Chondrocyte (in vitro differentiated cells): Measurements from ENCODE around the gene CNST. TPM values are rescaled to one million over a fixed set of nuclear protein-coding genes. Genes with fewer than 3 reads are reported as not detected.

ENCODE experiments used
- DNase-seq: peaks from one replicate; pipeline ENCODE4 v3.0.0; 2021; ENCODE audit warnings: mixed read lengths, low spot score
- H3K27ac Mint-ChIP-seq: one replicate; pipeline ENCODE4 v1.8.0; 2021; ENCODE audit warnings: mild to moderate bottlenecking, moderate library complexity, mixed read lengths; ENCODE audit not compliant: unreplicated experiment
- H3K27me3 Mint-ChIP-seq: 2 replicates; pipeline ENCODE4 v1.8.0; 2021; ENCODE audit warnings: low read depth, mixed read lengths
- H3K36me3 Mint-ChIP-seq: 2 replicates; pipeline ENCODE4 v1.8.0; 2021; ENCODE audit warnings: low read depth, mixed read lengths
- H3K4me1 Mint-ChIP-seq: 2 replicates; pipeline ENCODE4 v1.8.0; 2021; ENCODE audit warnings: low read depth, mild to moderate bottlenecking, mixed read lengths
- H3K4me3 Mint-ChIP-seq: one replicate; pipeline ENCODE4 v1.8.0; 2021; ENCODE audit warnings: mild to moderate bottlenecking, moderate library complexity, mixed read lengths; ENCODE audit not compliant: unreplicated experiment
- H3K9me3 Mint-ChIP-seq: 2 replicates; pipeline ENCODE4 v1.8.0; 2021; ENCODE audit warnings: low read depth, mixed read lengths
- total RNA-seq: library from RNA; stranded (reverse); gene quantifications from 3 replicates; pipeline ENCODE4 v1.2.1, GENCODE V29; 2021
- TF ChIP-seq, protein P1 (sequence below): fragments of 200-600 bp; sonication (generic); IDR thresholded peaks from 2 replicates; pipeline ENCODE4 v1.5.0; 2021; ENCODE audit warnings: antibody characterized with exemption, mild to moderate bottlenecking, moderate library complexity

CNST gene
- total RNA-seq, 1 donor from 2014 or later: 22.3 TPM

DNA sequence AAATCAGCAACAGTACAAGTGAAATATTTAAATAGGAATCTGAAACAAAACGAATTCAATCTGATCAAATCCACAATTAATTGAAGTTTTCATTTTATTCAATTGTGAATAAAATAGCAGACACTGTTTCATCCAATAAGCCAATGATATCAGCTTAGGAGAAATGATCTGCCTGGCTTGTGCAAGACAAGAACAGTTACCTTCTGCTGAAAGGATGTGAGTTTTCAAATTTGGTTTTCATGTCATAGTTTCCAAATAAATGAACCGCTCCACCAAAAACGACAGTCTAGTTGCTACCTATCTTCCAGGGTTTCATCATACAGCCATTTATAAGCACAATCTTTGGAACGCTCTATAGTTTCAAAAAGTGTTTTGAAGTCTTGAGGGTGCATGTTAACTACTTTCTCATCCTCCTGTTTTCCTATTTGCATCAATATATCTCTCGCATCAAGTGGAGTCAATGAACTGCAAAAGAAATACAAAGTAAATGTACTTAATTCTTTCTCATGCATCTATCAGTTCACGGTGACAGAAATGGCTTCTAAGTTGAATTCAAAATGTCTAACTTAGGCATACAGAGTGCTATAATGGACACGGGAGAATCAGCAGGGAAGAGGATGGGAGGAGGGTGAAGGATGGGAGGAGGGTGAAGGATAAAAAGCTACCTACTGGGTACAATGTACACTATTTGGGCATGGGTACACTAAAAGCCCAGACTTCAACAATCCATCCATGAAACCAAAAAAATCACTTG, 25.3 kb upstream of the CNST start:
- Mint-ChIP-seq H3K27me3 (no peaks in the 10 kb centered on the region), H3K4me3 (no peak overlapping the region), H3K36me3 (peaks cover 20% of the 10 kb centered on the region), H3K4me1 (no peaks in the 10 kb centered on the region), H3K9me3 (no peaks in the 10 kb centered on the region), H3K27ac (no peak overlapping the region)
- no peak for DNase-seq
- TF ChIP-seq, protein P1, sequence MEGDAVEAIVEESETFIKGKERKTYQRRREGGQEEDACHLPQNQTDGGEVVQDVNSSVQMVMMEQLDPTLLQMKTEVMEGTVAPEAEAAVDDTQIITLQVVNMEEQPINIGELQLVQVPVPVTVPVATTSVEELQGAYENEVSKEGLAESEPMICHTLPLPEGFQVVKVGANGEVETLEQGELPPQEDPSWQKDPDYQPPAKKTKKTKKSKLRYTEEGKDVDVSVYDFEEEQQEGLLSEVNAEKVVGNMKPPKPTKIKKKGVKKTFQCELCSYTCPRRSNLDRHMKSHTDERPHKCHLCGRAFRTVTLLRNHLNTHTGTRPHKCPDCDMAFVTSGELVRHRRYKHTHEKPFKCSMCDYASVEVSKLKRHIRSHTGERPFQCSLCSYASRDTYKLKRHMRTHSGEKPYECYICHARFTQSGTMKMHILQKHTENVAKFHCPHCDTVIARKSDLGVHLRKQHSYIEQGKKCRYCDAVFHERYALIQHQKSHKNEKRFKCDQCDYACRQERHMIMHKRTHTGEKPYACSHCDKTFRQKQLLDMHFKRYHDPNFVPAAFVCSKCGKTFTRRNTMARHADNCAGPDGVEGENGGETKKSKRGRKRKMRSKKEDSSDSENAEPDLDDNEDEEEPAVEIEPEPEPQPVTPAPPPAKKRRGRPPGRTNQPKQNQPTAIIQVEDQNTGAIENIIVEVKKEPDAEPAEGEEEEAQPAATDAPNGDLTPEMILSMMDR: no peak

DNA sequence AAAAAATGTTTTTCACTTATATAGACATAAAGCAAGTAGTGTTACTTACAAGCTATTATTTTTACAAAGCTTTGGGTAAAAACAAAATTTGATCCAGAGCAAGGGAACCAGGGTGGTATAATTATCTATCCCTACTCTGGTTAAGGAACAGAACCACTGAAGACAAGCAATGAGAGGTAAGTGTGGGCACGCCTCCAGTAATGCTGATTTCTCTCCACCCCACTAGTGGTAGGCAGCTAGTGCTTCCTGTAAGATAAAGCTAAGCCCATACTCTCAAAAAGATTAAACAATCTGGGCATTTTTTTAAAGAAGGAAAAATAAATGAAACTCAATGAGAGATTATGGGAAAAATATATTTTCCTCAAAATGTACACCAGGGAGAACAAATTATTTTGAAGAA, 22.3 kb upstream of the CNST start:
- H3K27me3 Mint-ChIP-seq: no peaks in the 10 kb centered on the region
- TF ChIP-seq, protein P1: no peak
- peaks cover 20% of the 10 kb centered on the region for H3K36me3 Mint-ChIP-seq
- no peaks in the 10 kb centered on the region for H3K9me3 Mint-ChIP-seq
- no peak overlapping the region for H3K27ac Mint-ChIP-seq
- no peak overlapping the region for H3K4me3 Mint-ChIP-seq
- no peak for DNase-seq
- H3K4me1 Mint-ChIP-seq: no peaks in the 10 kb centered on the region

DNA sequence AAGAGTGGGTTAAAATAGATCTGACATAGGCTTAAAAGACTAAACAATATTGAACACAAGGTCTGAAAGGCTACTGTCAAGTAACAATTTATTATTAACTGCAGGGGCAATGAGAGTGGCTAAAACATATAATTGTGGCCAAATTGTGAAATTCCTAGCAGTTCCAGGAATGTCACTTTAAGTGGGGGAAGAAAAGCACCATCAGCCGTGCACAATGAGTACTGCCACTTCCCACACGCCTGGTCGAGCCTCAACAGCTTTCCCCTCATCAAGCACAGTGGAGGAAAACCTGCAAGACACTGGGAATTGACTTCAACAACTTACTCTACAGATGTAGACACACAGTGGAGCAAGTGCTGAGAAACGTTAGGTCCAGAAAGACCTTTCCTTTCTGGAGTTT, 16.6 kb upstream of the CNST start:
- H3K36me3 Mint-ChIP-seq: peaks cover 23% of the 10 kb centered on the region
- TF ChIP-seq, protein P1: no peak
- H3K4me1 Mint-ChIP-seq: no peaks in the 10 kb centered on the region
- H3K27ac Mint-ChIP-seq: no peak overlapping the region
- no peaks in the 10 kb centered on the region for H3K9me3 Mint-ChIP-seq
- no peak overlapping the region for H3K4me3 Mint-ChIP-seq
- no peaks in the 10 kb centered on the region for H3K27me3 Mint-ChIP-seq
- DNase-seq: no peak

DNA sequence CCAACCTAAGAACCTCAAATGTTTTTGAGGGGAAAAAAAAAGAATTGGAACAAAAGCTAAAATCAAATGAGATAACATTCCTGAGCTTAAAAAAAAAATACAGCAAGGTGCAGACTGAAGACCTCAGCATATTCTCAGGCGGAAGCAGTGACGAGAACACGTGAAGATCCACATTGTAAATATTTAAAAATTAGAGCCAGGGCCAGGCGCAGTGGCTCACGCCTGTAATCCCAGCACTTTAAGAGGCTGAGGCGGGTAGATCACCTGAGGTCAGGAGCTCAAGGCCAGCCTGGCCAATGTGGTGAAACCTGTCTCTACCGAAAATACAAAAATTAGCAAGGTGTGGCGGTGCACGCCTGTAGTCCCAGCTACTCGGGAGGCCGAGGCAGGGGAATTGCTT, 15.9 kb upstream of the CNST start:
- Mint-ChIP-seq H3K9me3 (no peaks in the 10 kb centered on the region), H3K4me3 (no peak overlapping the region), H3K4me1 (no peaks in the 10 kb centered on the region), H3K27me3 (no peaks in the 10 kb centered on the region), H3K36me3 (peaks cover 29% of the 10 kb centered on the region), H3K27ac (no peak overlapping the region)
- TF ChIP-seq, protein P1: no peak
- no peak for DNase-seq

DNA sequence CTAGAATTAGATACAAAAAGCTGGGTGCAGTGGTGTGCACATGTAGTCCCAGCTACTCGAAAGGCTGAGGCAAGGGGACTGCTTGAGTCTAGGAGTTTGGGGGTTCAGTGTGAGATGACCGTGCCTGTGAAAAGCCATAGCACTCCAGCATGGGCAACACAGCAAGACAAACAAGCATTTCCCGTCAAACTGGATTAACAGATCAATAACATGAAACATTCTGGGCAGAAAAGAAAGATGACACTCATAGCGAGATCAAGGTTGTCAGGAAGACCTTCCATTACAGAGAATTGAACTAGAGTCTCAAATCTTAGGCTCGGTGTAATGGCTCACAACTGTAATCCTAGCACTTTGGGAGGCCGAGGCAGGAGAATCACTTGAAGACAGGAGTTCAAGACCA, 14.1 kb upstream of the CNST start:
- no peaks in the 10 kb centered on the region for H3K4me1 Mint-ChIP-seq
- H3K27ac Mint-ChIP-seq: no peak overlapping the region
- no peak for DNase-seq
- TF ChIP-seq, protein P1: no peak
- H3K27me3 Mint-ChIP-seq: no peaks in the 10 kb centered on the region
- H3K9me3 Mint-ChIP-seq: no peaks in the 10 kb centered on the region
- H3K36me3 Mint-ChIP-seq: peaks cover 33% of the 10 kb centered on the region
- H3K4me3 Mint-ChIP-seq: no peak overlapping the region
